ENCODE data around the gene MPRIP.
A peak's percentile ranks its signal among the peaks of the same experiment; 100 is the strongest.

The MPRIP gene

GRCh38 chr17:17237026-17237799 lies 195.0 kb downstream of the MPRIP start, which contains the start of gene FLCN:
TSS of gene FLCN (minus strand) at chr17:17237168. CDS start at chr17:17228137, 9,031 bp downstream.
- peak; percentile 90 for DNase-seq (ENCODE audit: low spot score)

DNA sequence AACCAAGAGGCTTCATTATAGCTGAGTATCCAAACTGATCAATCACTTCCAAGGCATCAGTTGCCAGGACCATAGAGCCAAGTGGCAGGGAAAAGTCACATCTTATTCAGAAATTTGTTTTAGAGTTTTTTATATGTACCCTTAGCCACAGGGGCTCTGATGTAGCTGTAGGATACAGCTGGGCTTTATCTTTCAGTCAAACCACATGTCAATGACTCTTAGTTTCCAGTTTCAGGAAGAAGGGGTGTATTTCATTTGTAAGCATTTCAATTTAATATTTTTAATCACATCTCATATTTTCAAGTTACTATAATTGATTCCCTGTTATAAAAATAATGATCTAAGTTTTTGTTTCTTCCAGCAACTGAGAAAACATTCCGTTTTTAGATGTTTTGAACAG lies 197.6 kb downstream of the MPRIP start:
- no peak for DNase-seq (ENCODE audit: low spot score)

GRCh38 chr17:17241656-17242055 lies 199.4 kb downstream of the MPRIP start:
- DNase-seq (ENCODE audit: low spot score), result no peak

DNA sequence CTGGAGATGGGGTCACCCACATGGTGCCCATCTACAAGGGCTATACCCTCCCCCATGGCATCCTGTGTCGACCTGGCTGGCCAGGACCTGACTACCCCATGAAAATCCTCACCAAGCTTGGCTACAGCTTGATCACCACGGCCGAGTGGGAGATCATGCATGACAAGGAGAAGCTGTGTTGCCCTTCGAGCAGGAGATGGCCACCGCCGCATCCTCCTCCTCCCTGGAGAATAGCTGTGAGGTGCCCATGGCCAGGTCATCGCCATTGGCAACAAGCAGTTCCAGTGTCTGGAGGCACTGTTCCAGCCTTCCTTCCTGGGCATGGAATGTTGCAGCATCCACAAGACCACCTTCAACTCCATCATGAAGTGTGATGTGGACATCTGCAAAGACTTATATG lies 200.0 kb downstream of the MPRIP start:
- no peak for DNase-seq (ENCODE audit: low spot score)
